Measurements from ENCODE around the gene NEXN. TPM values are rescaled to one million over a fixed set of nuclear protein-coding genes. Genes with fewer than 3 reads are reported as not detected.

The NEXN gene
- total and polyA plus RNA-seq, 2 of the 8 experiments (the other 6 are each of a cell fraction or from before 2014, with no cell fraction given), result 0.20 to 2.9 TPM

DNA sequence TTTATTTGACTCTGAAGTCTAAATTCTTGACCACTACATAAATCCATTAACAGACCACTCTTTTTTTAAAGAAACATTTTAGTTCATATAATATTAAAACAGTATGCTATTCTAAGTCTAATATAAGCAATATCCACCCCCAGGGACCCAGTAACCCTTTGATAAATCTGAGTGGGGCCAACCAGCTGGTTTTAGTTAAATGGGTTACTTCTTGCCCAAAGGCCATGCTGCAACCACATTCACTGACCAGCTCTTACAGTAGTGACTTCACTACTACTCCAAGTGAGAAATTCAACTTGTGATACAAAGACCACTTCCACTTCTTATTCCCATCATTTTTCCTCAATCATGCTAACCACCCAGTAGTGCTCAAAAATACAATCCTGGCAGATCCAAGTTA lies 70.0 kb downstream of the NEXN start:
- Histone ChIP-seq H3K9me3 (ENCODE audit: insufficient read depth in 2 of 2, low read depth in 1 of 2, low read length in 1 of 2) (no peaks in the 10 kb centered on the region), H3K36me3 (ENCODE audit: control insufficient read depth in 2 of 4, insufficient read depth in 4 of 4, low read length in 3 of 4) (peaks cover 42 to 100% (median 89%) of the 10 kb centered on the region in 4 experiments), H3K56ac (replicated peaks; ENCODE audit: insufficient read length, low read depth, low read length) (no peak overlapping the region), H3K4me2 (ENCODE audit: insufficient read depth in 1 of 2, low read depth in 2 of 2, low read length in 2 of 2) (no peak overlapping the region), H3K4me1 (replicated peaks in 1 of 4; ENCODE audit: control insufficient read depth in 3 of 4, insufficient read depth in 4 of 4, low read length in 3 of 4) (no peaks in the 10 kb centered on the region), H3K18ac (ENCODE audit: extremely low read depth, low read length) (no peak overlapping the region), H4K91ac (replicated peaks; ENCODE audit: insufficient read length, low read length) (no peak overlapping the region), H3K4me3 (ENCODE audit: extremely low read depth in 1 of 4, insufficient read depth in 2 of 4, low read depth in 3 of 4, low read length in 4 of 4) (no peak overlapping the region), H3K9ac (replicated peaks in 1 of 4; ENCODE audit: extremely low read depth in 1 of 4, low read depth in 3 of 4, low read length in 3 of 4) (no peak overlapping the region), H4K8ac (ENCODE audit: extremely low read depth, insufficient read depth, low read length) (no peak overlapping the region), H3K79me2 (ENCODE audit: control insufficient read depth in 1 of 2, insufficient read depth in 2 of 2, low read length in 2 of 2) (peaks cover 0 to 34% of the 10 kb centered on the region in 2 experiments; a peak in 2 of 4 replicates), H3K27me3 (replicated peaks in 1 of 4; ENCODE audit: control insufficient read depth in 3 of 4, extremely low read depth in 1 of 4, insufficient read depth in 3 of 4, low read length in 3 of 4) (no peaks in the 10 kb centered on the region), H3K23ac (ENCODE audit: insufficient read length) (no peak overlapping the region), H2AFZ (ENCODE audit: low read length) (no peak overlapping the region), H2BK5ac (ENCODE audit: low read depth, low read length) (no peak overlapping the region), H3K23me2 (ENCODE audit: low read depth, low read length) (no peaks in the 10 kb centered on the region), H3K14ac (ENCODE audit: insufficient read length) (no peak overlapping the region), H4K20me1 (replicated peaks in 1 of 2; ENCODE audit: control insufficient read depth in 1 of 2, insufficient read depth in 2 of 2, low read length in 2 of 2) (peaks cover 10 to 11% of the 10 kb centered on the region in 2 experiments), H4K5ac (ENCODE audit: insufficient read length, low read depth, low read length) (no peak overlapping the region), H2BK120ac (replicated peaks; ENCODE audit: low read depth, low read length) (no peak overlapping the region), H2AK5ac (ENCODE audit: low read depth, low read length) (no peak overlapping the region), H3K27ac (ENCODE audit: low read depth, low read length) (no peak overlapping the region), H3K4ac (replicated peaks; ENCODE audit: insufficient read length, low read depth, low read length) (no peak overlapping the region), H2BK20ac (ENCODE audit: low read length) (no peak overlapping the region), H3K79me1 (ENCODE audit: low read depth, low read length) (no peaks in the 10 kb centered on the region), H2BK12ac (ENCODE audit: low read depth, low read length) (no peak overlapping the region), H2BK15ac (ENCODE audit: low read length) (no peak overlapping the region)
- ChIA-PET CTCF (ENCODE audit: partially characterized antibody) (interaction anchor here (1.5 kb wide), 1 partner anchor 9 kb away, joined by 3 read pairs; no protein-coding TSS in a partner anchor), POLR2A (ENCODE audit: partially characterized antibody) (interaction anchor here (2.8 to 4.1 kb wide), 2 partner anchors 11 to 20 kb away, joined by 15 to 17 read pairs; partner anchors contain the start of gene FUBP1)
- DNase-seq (ENCODE audit: low read depth in 1 of 2, low spot score in 2 of 2), result no peak
- no peak for FAIRE-seq
- TF ChIP-seq SRF (IDR thresholded peaks at IDR 0.05; ENCODE audit: low read depth, low read length) (no peak), YY1 (IDR thresholded peaks at IDR 0.05; ENCODE audit: low read depth, low read length) (no peak), RNF2 (IDR thresholded peaks at IDR 0.05; ENCODE audit: borderline replicate concordance, low read depth, low read length, missing control alignments, poor library complexity, severe bottlenecking) (no peak), NANOG (IDR thresholded peaks at IDR 0.05; ENCODE audit: insufficient read depth, low read depth, low read length, poor library complexity, severe bottlenecking) (no peak), ZNF274 (IDR thresholded peaks at IDR 0.05; ENCODE audit: borderline replicate concordance, extremely low read depth, low read length) (no peak), EGR1 (IDR thresholded peaks at IDR 0.05; ENCODE audit: borderline replicate concordance, low read depth, low read length) (no peak), GABPA (IDR thresholded peaks at IDR 0.05; ENCODE audit: borderline replicate concordance, insufficient read depth, low read length) (no peak), TBP (IDR thresholded peaks at IDR 0.05; ENCODE audit: low read depth, low read length) (no peak)
- TF ChIP-seq, protein P1, sequence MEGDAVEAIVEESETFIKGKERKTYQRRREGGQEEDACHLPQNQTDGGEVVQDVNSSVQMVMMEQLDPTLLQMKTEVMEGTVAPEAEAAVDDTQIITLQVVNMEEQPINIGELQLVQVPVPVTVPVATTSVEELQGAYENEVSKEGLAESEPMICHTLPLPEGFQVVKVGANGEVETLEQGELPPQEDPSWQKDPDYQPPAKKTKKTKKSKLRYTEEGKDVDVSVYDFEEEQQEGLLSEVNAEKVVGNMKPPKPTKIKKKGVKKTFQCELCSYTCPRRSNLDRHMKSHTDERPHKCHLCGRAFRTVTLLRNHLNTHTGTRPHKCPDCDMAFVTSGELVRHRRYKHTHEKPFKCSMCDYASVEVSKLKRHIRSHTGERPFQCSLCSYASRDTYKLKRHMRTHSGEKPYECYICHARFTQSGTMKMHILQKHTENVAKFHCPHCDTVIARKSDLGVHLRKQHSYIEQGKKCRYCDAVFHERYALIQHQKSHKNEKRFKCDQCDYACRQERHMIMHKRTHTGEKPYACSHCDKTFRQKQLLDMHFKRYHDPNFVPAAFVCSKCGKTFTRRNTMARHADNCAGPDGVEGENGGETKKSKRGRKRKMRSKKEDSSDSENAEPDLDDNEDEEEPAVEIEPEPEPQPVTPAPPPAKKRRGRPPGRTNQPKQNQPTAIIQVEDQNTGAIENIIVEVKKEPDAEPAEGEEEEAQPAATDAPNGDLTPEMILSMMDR (IDR thresholded peaks at IDR 0.05; ENCODE audit: control extremely low read depth in 1 of 3, insufficient read depth in 1 of 3, low read depth in 1 of 3, low read length in 3 of 3), result no peak
- TF ChIP-seq, protein P2, sequence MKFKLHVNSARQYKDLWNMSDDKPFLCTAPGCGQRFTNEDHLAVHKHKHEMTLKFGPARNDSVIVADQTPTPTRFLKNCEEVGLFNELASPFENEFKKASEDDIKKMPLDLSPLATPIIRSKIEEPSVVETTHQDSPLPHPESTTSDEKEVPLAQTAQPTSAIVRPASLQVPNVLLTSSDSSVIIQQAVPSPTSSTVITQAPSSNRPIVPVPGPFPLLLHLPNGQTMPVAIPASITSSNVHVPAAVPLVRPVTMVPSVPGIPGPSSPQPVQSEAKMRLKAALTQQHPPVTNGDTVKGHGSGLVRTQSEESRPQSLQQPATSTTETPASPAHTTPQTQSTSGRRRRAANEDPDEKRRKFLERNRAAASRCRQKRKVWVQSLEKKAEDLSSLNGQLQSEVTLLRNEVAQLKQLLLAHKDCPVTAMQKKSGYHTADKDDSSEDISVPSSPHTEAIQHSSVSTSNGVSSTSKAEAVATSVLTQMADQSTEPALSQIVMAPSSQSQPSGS (IDR thresholded peaks at IDR 0.05; ENCODE audit: low read length), result no peak
